Measurements from ENCODE around the gene POC1A.

Gene POC1A

DNA sequence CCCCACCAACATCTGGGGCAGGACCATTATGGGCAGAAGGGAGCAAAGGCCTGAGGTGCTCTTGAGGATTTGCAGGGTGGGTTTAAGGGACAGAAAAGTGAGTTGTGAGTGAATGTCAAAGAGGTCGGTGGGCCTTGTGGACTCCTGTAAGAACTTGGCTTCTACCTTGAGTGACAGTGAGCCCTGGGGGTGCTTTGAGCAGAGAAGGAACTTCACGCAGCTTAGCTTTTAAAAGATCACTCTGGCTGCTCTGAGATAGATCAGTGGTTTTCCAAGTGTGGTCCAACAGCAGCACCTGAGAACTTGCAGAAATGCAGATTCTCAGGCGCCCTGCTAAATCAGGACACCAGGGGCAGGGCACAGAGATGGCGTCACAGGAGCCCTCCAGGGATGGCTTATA, 28.5 kb upstream of the POC1A start:
- no peak for TF ChIP-seq SP2 (tag by site-specific recombination; IDR thresholded peaks at IDR 0.05)
- TF ChIP-seq ZNF19 (tag by site-specific recombination; IDR thresholded peaks at IDR 0.05; ENCODE audit: low read depth), result no peak
- TF ChIP-seq ZNF544 (tag by site-specific recombination; IDR thresholded peaks at IDR 0.05), result no peak
- no peak for TF ChIP-seq ZNF501 (tag by site-specific recombination; IDR thresholded peaks at IDR 0.05)
- TF ChIP-seq ZNF548 (tag by site-specific recombination; IDR thresholded peaks at IDR 0.05), result no peak
- TF ChIP-seq KLF1 (tag by site-specific recombination; IDR thresholded peaks at IDR 0.05), result no peak
- no peak for TF ChIP-seq ZNF146 (tag by site-specific recombination; IDR thresholded peaks at IDR 0.05)
- no peak for TF ChIP-seq ZNF843 (tag by site-specific recombination; IDR thresholded peaks at IDR 0.05)
- TF ChIP-seq WT1 (tag by site-specific recombination; IDR thresholded peaks at IDR 0.05), result no peak
- TF ChIP-seq ZNF423 (tag by site-specific recombination; IDR thresholded peaks at IDR 0.05), result no peak
- TF ChIP-seq ZNF626 (tag by site-specific recombination; IDR thresholded peaks at IDR 0.05), result no peak
- no peak for TF ChIP-seq ZNF571 (tag by site-specific recombination; IDR thresholded peaks at IDR 0.05)
- TF ChIP-seq GLI4 (tag by site-specific recombination; IDR thresholded peaks at IDR 0.05), result no peak
- no peak for TF ChIP-seq ZNF16 (tag by site-specific recombination; IDR thresholded peaks at IDR 0.05; ENCODE audit: low read depth)
- TF ChIP-seq KLF7 (tag by site-specific recombination; IDR thresholded peaks at IDR 0.05; ENCODE audit: borderline replicate concordance), result no peak
- Histone ChIP-seq H3K4me1 (ENCODE audit: control insufficient read depth, insufficient read depth, low read length) (no peaks in the 10 kb centered on the region), H3K4me3 (ENCODE audit: low read depth, low read length) (no peak overlapping the region), H3K27ac (ENCODE audit: extremely low read depth, low read depth, low read length) (no peak overlapping the region), H3K36me3 (ENCODE audit: control insufficient read depth in 2 of 2, insufficient read depth in 1 of 2, low read length in 2 of 2) (no peaks in the 10 kb centered on the region), H3K9me3 (ENCODE audit: control insufficient read depth, insufficient read depth, low read depth, low read length) (no peaks in the 10 kb centered on the region)
- ChIA-PET POLR2A (interaction anchor here (1.1 kb wide), 1 partner anchor 28 kb away, joined by 4 read pairs; no protein-coding TSS in a partner anchor), CTCF (no interaction called here)

DNA sequence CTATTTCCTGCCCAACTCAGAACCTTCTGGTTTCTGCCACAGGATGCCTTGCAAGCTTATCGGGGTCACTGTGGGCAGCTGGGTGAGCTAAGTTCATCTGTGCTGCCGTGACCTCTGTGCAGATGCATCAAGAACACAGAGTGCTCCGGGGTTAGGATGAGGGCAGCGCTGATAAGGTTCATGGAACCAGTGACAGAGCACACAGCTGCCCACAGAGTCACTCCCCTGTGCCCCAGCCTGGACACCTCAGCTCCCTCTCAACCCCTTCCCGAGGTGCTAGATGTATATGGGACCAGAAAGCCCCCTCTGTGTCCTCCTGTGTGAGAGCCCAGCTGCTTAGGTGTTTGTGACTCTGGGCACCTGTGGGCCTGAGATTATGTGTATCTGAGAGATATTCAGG, 28.0 kb upstream of the POC1A start:
- Histone ChIP-seq H3K36me3 (ENCODE audit: control insufficient read depth in 2 of 2, insufficient read depth in 1 of 2, low read length in 2 of 2) (no peaks in the 10 kb centered on the region), H3K4me3 (ENCODE audit: low read depth, low read length) (no peak overlapping the region), H3K9me3 (ENCODE audit: control insufficient read depth, insufficient read depth, low read depth, low read length) (no peaks in the 10 kb centered on the region), H3K4me1 (ENCODE audit: control insufficient read depth, insufficient read depth, low read length) (no peaks in the 10 kb centered on the region), H3K27ac (ENCODE audit: extremely low read depth, low read depth, low read length) (no peak overlapping the region)
- ChIA-PET POLR2A (no interaction called here), CTCF (no interaction called here)
- TF ChIP-seq ZNF211 (tag by site-specific recombination; IDR thresholded peaks at IDR 0.05; ENCODE audit: low read depth) (no peak), ZNF10 (tag by site-specific recombination; IDR thresholded peaks at IDR 0.05) (no peak), OVOL3 (tag by site-specific recombination; IDR thresholded peaks at IDR 0.05) (no peak), ZNF114 (tag by site-specific recombination; IDR thresholded peaks at IDR 0.05) (no peak), ZNF561 (tag by site-specific recombination; IDR thresholded peaks at IDR 0.05; ENCODE audit: borderline replicate concordance) (no peak), ZNF501 (tag by site-specific recombination; IDR thresholded peaks at IDR 0.05) (no peak), ZNF473 (tag by site-specific recombination; IDR thresholded peaks at IDR 0.05) (no peak), ATF2 (tag by site-specific recombination; IDR thresholded peaks at IDR 0.05; ENCODE audit: low read depth) (no peak), HOXC10 (CRISPR knock-in tag; IDR thresholded peaks at IDR 0.05) (no peak), ZNF184 (tag by site-specific recombination; IDR thresholded peaks at IDR 0.05) (no peak), ZNF514 (tag by site-specific recombination; IDR thresholded peaks at IDR 0.05) (no peak), MEIS1 (CRISPR knock-in tag; IDR thresholded peaks at IDR 0.05; ENCODE audit: borderline replicate concordance) (no peak), ZBTB20 (tag by site-specific recombination; IDR thresholded peaks at IDR 0.05) (no peak), SCRT2 (tag by site-specific recombination; IDR thresholded peaks at IDR 0.05) (no peak), ZNF239 (tag by site-specific recombination; IDR thresholded peaks at IDR 0.05) (no peak), ZNF830 (tag by site-specific recombination; IDR thresholded peaks at IDR 0.05; ENCODE audit: low read depth) (no peak), ZNF155 (tag by site-specific recombination; IDR thresholded peaks at IDR 0.05) (no peak), ZEB2 (tag by site-specific recombination; IDR thresholded peaks at IDR 0.05) (no peak)

Measured in HEK293 (cell line).